Stimulated activated memory B cell treated with anti-CD40 and anti-IgM and Interleukin-4, amounts not matched to agents 10 μg/mL and 1 μg/mL and 100 μg/mL, for 72 hours (primary cell): ENCODE results near the gene SIPA1L3.

Experiments
- ATAC-seq: fragments of 150-1000 bp; cut with Tn5 transposase; 2 replicates; pipeline ENCODE4 v1.10.0; 2021
- H3K27ac Mint-ChIP-seq: one replicate; pipeline ENCODE4 v1.8.0; 2022; ENCODE audit warnings: mild to moderate bottlenecking, mixed read lengths
- H3K27me3 Mint-ChIP-seq: one replicate; pipeline ENCODE4 v1.8.0; 2022; ENCODE audit warnings: mixed read lengths
- H3K36me3 Mint-ChIP-seq: one replicate; pipeline ENCODE4 v1.8.0; 2022; ENCODE audit warnings: mixed read lengths
- H3K4me1 Mint-ChIP-seq: one replicate; pipeline ENCODE4 v1.8.0; 2022; ENCODE audit warnings: mixed read lengths
- H3K4me3 Mint-ChIP-seq: one replicate; pipeline ENCODE4 v1.8.0; 2022; ENCODE audit warnings: mild to moderate bottlenecking, moderate library complexity, mixed read lengths
- H3K9me3 Mint-ChIP-seq: one replicate; pipeline ENCODE4 v1.8.0; 2022; ENCODE audit warnings: mixed read lengths

Gene SIPA1L3

GRCh38 chr19:38133319-38133718, 226.3 kb downstream of the SIPA1L3 start:
- H3K9me3 Mint-ChIP-seq = no peaks in the 10 kb centered on the region
- no peaks in the 10 kb centered on the region for H3K4me1 Mint-ChIP-seq
- no peak overlapping the region for H3K27ac Mint-ChIP-seq
- H3K27me3 Mint-ChIP-seq = no peaks in the 10 kb centered on the region
- peaks cover 40% of the 10 kb centered on the region for H3K36me3 Mint-ChIP-seq
- no peak overlapping the region for H3K4me3 Mint-ChIP-seq
- ATAC-seq = no peak

GRCh38 chr19:38134540-38135149, 227.6 kb downstream of the SIPA1L3 start:
- Mint-ChIP-seq H3K27ac (no peak overlapping the region), H3K4me3 (no peak overlapping the region), H3K27me3 (no peaks in the 10 kb centered on the region), H3K9me3 (no peaks in the 10 kb centered on the region), H3K4me1 (peaks cover 5% of the 10 kb centered on the region), H3K36me3 (peaks cover 44% of the 10 kb centered on the region)
- ATAC-seq = no peak

GRCh38 chr19:38135150-38135998, 228.4 kb downstream of the SIPA1L3 start:
- no peak for ATAC-seq
- H3K36me3 Mint-ChIP-seq = peaks cover 51% of the 10 kb centered on the region
- no peak overlapping the region for H3K27ac Mint-ChIP-seq
- H3K4me3 Mint-ChIP-seq = no peak overlapping the region
- no peaks in the 10 kb centered on the region for H3K27me3 Mint-ChIP-seq
- no peaks in the 10 kb centered on the region for H3K9me3 Mint-ChIP-seq
- H3K4me1 Mint-ChIP-seq = peaks cover 6% of the 10 kb centered on the region

GRCh38 chr19:38139122-38139521, 232.1 kb downstream of the SIPA1L3 start:
- Mint-ChIP-seq H3K27ac (no peak overlapping the region), H3K4me3 (no peak overlapping the region), H3K9me3 (no peaks in the 10 kb centered on the region), H3K27me3 (no peaks in the 10 kb centered on the region), H3K4me1 (peaks cover 20% of the 10 kb centered on the region), H3K36me3 (peaks cover 62% of the 10 kb centered on the region)
- ATAC-seq = no peak

GRCh38 chr19:38141108-38141507, 234.1 kb downstream of the SIPA1L3 start:
- no peak overlapping the region for H3K4me3 Mint-ChIP-seq

GRCh38 chr19:38142176-38143035, 235.4 kb downstream of the SIPA1L3 start:
- Mint-ChIP-seq H3K27ac (peak overlapping the region; percentile 19), H3K27me3 (no peaks in the 10 kb centered on the region), H3K4me3 (no peak overlapping the region), H3K9me3 (no peaks in the 10 kb centered on the region), H3K36me3 (peaks cover 74% of the 10 kb centered on the region), H3K4me1 (peaks cover 20% of the 10 kb centered on the region)
- peak; percentile 48 for ATAC-seq

More at GRCh38 chr19:38141108-38141507, 234.1 kb downstream of the SIPA1L3 start:
- peaks cover 71% of the 10 kb centered on the region for H3K36me3 Mint-ChIP-seq
- no peaks in the 10 kb centered on the region for H3K9me3 Mint-ChIP-seq
- H3K27me3 Mint-ChIP-seq = no peaks in the 10 kb centered on the region
- ATAC-seq = no peak
- H3K4me1 Mint-ChIP-seq = peaks cover 20% of the 10 kb centered on the region
- no peak overlapping the region for H3K27ac Mint-ChIP-seq

GRCh38 chr19:38143847-38144246, 236.8 kb downstream of the SIPA1L3 start:
- Mint-ChIP-seq H3K4me3 (no peak overlapping the region), H3K4me1 (peaks cover 20% of the 10 kb centered on the region), H3K27me3 (no peaks in the 10 kb centered on the region), H3K9me3 (no peaks in the 10 kb centered on the region), H3K36me3 (peaks cover 78% of the 10 kb centered on the region), H3K27ac (peak overlapping the region; percentile 7)
- no peak for ATAC-seq

GRCh38 chr19:38144667-38145066, 237.7 kb downstream of the SIPA1L3 start:
- Mint-ChIP-seq H3K9me3 (no peaks in the 10 kb centered on the region), H3K4me3 (no peak overlapping the region), H3K27ac (no peak overlapping the region), H3K27me3 (no peaks in the 10 kb centered on the region), H3K36me3 (peaks cover 79% of the 10 kb centered on the region), H3K4me1 (peaks cover 15% of the 10 kb centered on the region)
- ATAC-seq = no peak

- Mint-ChIP-seq H3K4me1 (peaks cover 15% of the 10 kb centered on the region), H3K27me3 (no peaks in the 10 kb centered on the region), H3K4me3 (no peak overlapping the region), H3K9me3 (no peaks in the 10 kb centered on the region), H3K36me3 (peaks cover 75% of the 10 kb centered on the region), H3K27ac (no peak overlapping the region)
- ATAC-seq = no peak
Observed at GRCh38 chr19:38145623-38146022, 238.6 kb downstream of the SIPA1L3 start.

GRCh38 chr19:38148337-38148736, 241.3 kb downstream of the SIPA1L3 start:
- Mint-ChIP-seq H3K36me3 (peaks cover 68% of the 10 kb centered on the region), H3K27ac (no peak overlapping the region), H3K4me1 (peaks cover 2% of the 10 kb centered on the region), H3K27me3 (no peaks in the 10 kb centered on the region), H3K4me3 (no peak overlapping the region), H3K9me3 (no peaks in the 10 kb centered on the region)
- no peak for ATAC-seq

- Mint-ChIP-seq H3K27me3 (no peaks in the 10 kb centered on the region), H3K36me3 (peaks cover 59% of the 10 kb centered on the region), H3K4me3 (no peak overlapping the region), H3K27ac (no peak overlapping the region), H3K9me3 (no peaks in the 10 kb centered on the region), H3K4me1 (no peaks in the 10 kb centered on the region)
- no peak for ATAC-seq
Observed at GRCh38 chr19:38149661-38150061, 242.7 kb downstream of the SIPA1L3 start.

- no peaks in the 10 kb centered on the region for H3K9me3 Mint-ChIP-seq
- H3K36me3 Mint-ChIP-seq = peaks cover 56% of the 10 kb centered on the region
- no peak overlapping the region for H3K27ac Mint-ChIP-seq
- H3K4me3 Mint-ChIP-seq = no peak overlapping the region
- no peaks in the 10 kb centered on the region for H3K4me1 Mint-ChIP-seq
- ATAC-seq = no peak
- no peaks in the 10 kb centered on the region for H3K27me3 Mint-ChIP-seq
Observed at GRCh38 chr19:38151242-38151641, 244.2 kb downstream of the SIPA1L3 start.

GRCh38 chr19:38152461-38153379, 245.7 kb downstream of the SIPA1L3 start:
- Mint-ChIP-seq H3K4me1 (no peaks in the 10 kb centered on the region), H3K27ac (no peak overlapping the region), H3K4me3 (no peak overlapping the region), H3K36me3 (peaks cover 50% of the 10 kb centered on the region), H3K27me3 (no peaks in the 10 kb centered on the region), H3K9me3 (no peaks in the 10 kb centered on the region)
- ATAC-seq = no peak

GRCh38 chr19:38155453-38155852, 248.4 kb downstream of the SIPA1L3 start:
- H3K4me1 Mint-ChIP-seq = no peaks in the 10 kb centered on the region
- ATAC-seq = no peak
- no peak overlapping the region for H3K27ac Mint-ChIP-seq
- no peak overlapping the region for H3K4me3 Mint-ChIP-seq
- no peaks in the 10 kb centered on the region for H3K9me3 Mint-ChIP-seq
- no peaks in the 10 kb centered on the region for H3K27me3 Mint-ChIP-seq
- peaks cover 50% of the 10 kb centered on the region for H3K36me3 Mint-ChIP-seq
